SK-N-SH (cell line): ENCODE data around the gene HDAC8. TPM values are rescaled to one million over a fixed set of nuclear protein-coding genes. Genes with fewer than 3 reads are reported as not detected.

ENCODE experiments used
- CTCF ChIA-PET: fragments of 300-600, 350-600 bp; formaldehyde crosslinking; extraction: SDS; loops from one replicate; lab custom pipeline; 2021; lab: Yijun Ruan, JAX
- POLR2A ChIA-PET: fragments of 350-600 bp; sonication (Branson Sonifier 250); formaldehyde crosslinking; extraction: SDS; loops from one replicate; lab custom pipeline; 2020; ENCODE audit warnings: antibody characterized with exemption, inconsistent platforms; lab: Yijun Ruan, JAX
- DNase-seq: peaks from one replicate; pipeline ENCODE4 v3.0.0; 2012
- H2AFZ ChIP-seq: fragments of 200-600 bp; sonication (generic); 2 replicates; pipeline ENCODE4 v1.8.1; 2016; ENCODE audit warnings: antibody characterized with exemption, mild to moderate bottlenecking, low read depth
- H3F3A ChIP-seq: fragments of 200-600 bp; sonication (generic); replicated peaks from 2 replicates; pipeline ENCODE3; 2016; ENCODE audit warnings: antibody characterized with exemption, mild to moderate bottlenecking; ENCODE audit not compliant: insufficient read depth
- H3K27ac ChIP-seq, 2 experiments: fragments of 200-500 bp in 1 of 2; fragments of 200-600 bp in 1 of 2; sonication (Bioruptor generic) in 1 of 2; sonication (generic), shearing (Covaris generic) in 1 of 2; 2 replicates each; pipeline versions ENCODE4 v1.5.1 to v1.6.1; 2014 to 2016; ENCODE audit warnings: low read depth in 2 of 2, inconsistent platforms in 1 of 2, low read length in 1 of 2, mild to moderate bottlenecking in 1 of 2, mixed read lengths in 1 of 2
- H3K27me3 ChIP-seq: fragments of 200-600 bp; sonication (generic), shearing (Covaris generic); 2 replicates; pipeline ENCODE4 v1.6.1; 2016; ENCODE audit warnings: mixed run types; ENCODE audit not compliant: insufficient read depth
- H3K36me3 ChIP-seq, 2 experiments: fragments of 200-500 bp in 1 of 2; fragments of 200-600 bp in 1 of 2; sonication (Bioruptor generic) in 1 of 2; sonication (generic) in 1 of 2; replicated peaks in 1 of 2; 2 replicates each; pipeline versions ENCODE3 to v1.5.1; 2014 to 2016; ENCODE audit warnings: low read length in 1 of 2, mild to moderate bottlenecking in 1 of 2; ENCODE audit not compliant: insufficient read depth in 2 of 2, control insufficient read depth in 1 of 2
- H3K4me1 ChIP-seq, 2 experiments: fragments of 200-500 bp in 1 of 2; fragments of 200-600 bp in 1 of 2; sonication (Bioruptor generic) in 1 of 2; sonication (generic), shearing (Covaris generic) in 1 of 2; 2 replicates each; pipeline versions ENCODE4 v1.5.1 to v1.6.1; 2014 to 2016; ENCODE audit warnings: low read depth in 1 of 2, low read length in 1 of 2, mixed run types in 1 of 2; ENCODE audit not compliant: insufficient read depth in 2 of 2, control insufficient read depth in 1 of 2
- H3K4me2 ChIP-seq: fragments of 200-600 bp; sonication (generic), shearing (Covaris generic); 2 replicates; pipeline ENCODE4 v1.6.1; 2017; ENCODE audit warnings: mixed run types
- H3K4me3 ChIP-seq, 2 experiments: fragments of 200-500 bp in 1 of 2; fragments of 200-600 bp in 1 of 2; sonication (Bioruptor generic) in 1 of 2; sonication (generic), shearing (Covaris generic) in 1 of 2; 2 replicates each; pipeline versions ENCODE4 v1.5.1 to v1.8.1; 2014 to 2016; ENCODE audit warnings: low read depth in 2 of 2, inconsistent platforms in 1 of 2, low read length in 1 of 2, mild to moderate bottlenecking in 1 of 2, mixed read lengths in 1 of 2, moderate library complexity in 1 of 2
- H3K79me2 ChIP-seq: fragments of 200-600 bp; sonication (generic); 2 replicates; pipeline ENCODE4 v1.8.1; 2017; ENCODE audit warnings: mild to moderate bottlenecking; ENCODE audit not compliant: insufficient read depth
- H3K9ac ChIP-seq: fragments of 200-600 bp; sonication (generic); 2 replicates; pipeline ENCODE4 v1.6.1; 2017; ENCODE audit warnings: mixed run types
- H3K9me2 ChIP-seq: fragments of 200-600 bp; sonication (generic); 2 replicates; pipeline ENCODE4 v1.6.1; 2017; ENCODE audit warnings: mixed run types
- H3K9me3 ChIP-seq: fragments of 200-600 bp; sonication (generic); 2 replicates; pipeline ENCODE4 v1.6.1; 2017; ENCODE audit warnings: mixed run types, mild to moderate bottlenecking, moderate library complexity
- H4K20me1 ChIP-seq: fragments of 200-600 bp; sonication (generic); 2 replicates; pipeline ENCODE4 v1.6.1; 2017; ENCODE audit warnings: mild to moderate bottlenecking, mixed run types; ENCODE audit not compliant: insufficient read depth
- ELF1 ChIP-seq: IDR thresholded peaks from 2 replicates; pipeline ENCODE4 v1.4.0; 2012
- EP300 ChIP-seq, 2 experiments: IDR thresholded peaks; 2 replicates each; pipeline versions ENCODE4 v1.4.0 to v1.6.1; 2012; ENCODE audit warnings: borderline replicate concordance in 1 of 2, low read depth in 1 of 2, low read length in 1 of 2
- EZH2phosphoT487 ChIP-seq: fragments of 200-600 bp; sonication (generic); IDR thresholded peaks from 2 replicates; pipeline ENCODE4 v1.6.1; 2017; ENCODE audit warnings: low read depth, mixed run types, mild to moderate bottlenecking, antibody characterized with exemption, moderate library complexity, borderline replicate concordance
- FOXJ3 ChIP-seq: sonication (generic); formaldehyde crosslinking; IDR thresholded peaks from 2 replicates; pipeline ENCODE4 v1.5.1; 2020; ENCODE audit warnings: mild to moderate bottlenecking, missing genetic modification reagents
- GATA2 ChIP-seq: sonication (generic); formaldehyde crosslinking; IDR thresholded peaks from 2 replicates; pipeline ENCODE4 v1.5.0; 2020; ENCODE audit warnings: mild to moderate bottlenecking, missing genetic modification reagents
- IRF3 ChIP-seq: fragments of 150-350 bp; IDR thresholded peaks from 2 replicates; pipeline ENCODE4 v1.6.1; 2016; ENCODE audit warnings: mild to moderate bottlenecking, low read depth, low read length
- NFIC ChIP-seq: IDR thresholded peaks from 2 replicates; pipeline ENCODE4 v1.4.0; 2012; ENCODE audit warnings: borderline replicate concordance
- POLR2AphosphoS5 ChIP-seq: IDR thresholded peaks from 2 replicates; pipeline ENCODE4 v1.6.1; 2012; ENCODE audit warnings: low read depth, low read length
- RFX5 ChIP-seq: IDR thresholded peaks from 2 replicates; pipeline ENCODE4 v1.6.1; 2012; ENCODE audit warnings: mild to moderate bottlenecking, improper control_type of control experiment, low read length
- TAF1 ChIP-seq: IDR thresholded peaks from 2 replicates; pipeline ENCODE4 v1.6.1; 2012; ENCODE audit warnings: low read depth, mild to moderate bottlenecking, low read length, moderate library complexity, borderline replicate concordance
- TCF12 ChIP-seq: IDR thresholded peaks from 2 replicates; pipeline ENCODE4 v1.4.0; 2012
- TEAD4 ChIP-seq: IDR thresholded peaks from 2 replicates; pipeline ENCODE4 v1.4.0; 2012; ENCODE audit warnings: mild to moderate bottlenecking, borderline replicate concordance; ENCODE audit not compliant: insufficient read depth
- USF1 ChIP-seq: IDR thresholded peaks from 2 replicates; pipeline ENCODE4 v1.4.0; 2012; ENCODE audit warnings: low read depth, borderline replicate concordance
- USF2 ChIP-seq: fragments of 150-350 bp; IDR thresholded peaks from 2 replicates; pipeline ENCODE4 v1.6.1; 2017; ENCODE audit warnings: antibody characterized with exemption, low read length, low read depth, borderline replicate concordance
- YY1 ChIP-seq: IDR thresholded peaks from 2 replicates; pipeline ENCODE4 v1.4.0; 2012; ENCODE audit warnings: low read depth, mild to moderate bottlenecking
- WGBS: methylation state at CpG from one replicate; pipeline ENCODE4 v1.1.6; 2017; ENCODE audit warnings: low lambda C conversion rate; 5-methylcytosine and 5-hydroxymethylcytosine counted together
- polyA plus RNA-seq, 3 experiments: library from polyadenylated mRNA; depleted of rRNA; stranded (reverse); fragments of >200 nt; gene quantifications; 2 replicates each; pipeline ENCODE4 v1.2.3, GENCODE V29; 2012

The HDAC8 gene
- polyA plus RNA-seq, 1 of the 3 experiments (the other 2 are of a cell fraction): 30.6 TPM

GRCh38 chrX:72436010-72436409 is 136.6 kb downstream of the HDAC8 start (continued):
- no peak for TF ChIP-seq TAF1
- no peak for TF ChIP-seq GATA2 (CRISPR knock-in tag)

- Histone ChIP-seq H3K79me2 (no peaks in the 10 kb centered on the region), H3K27ac (no peak overlapping the region), H3K36me3 (peaks cover 20 to 40% of the 10 kb centered on the region in 2 experiments), H3K27me3 (no peaks in the 10 kb centered on the region), H3K9me3 (no peaks in the 10 kb centered on the region), H3K4me1 (no peaks in the 10 kb centered on the region), H3K4me2 (no peak overlapping the region), H4K20me1 (no peaks in the 10 kb centered on the region), H3F3A (no peaks in the 10 kb centered on the region), H2AFZ (no peak overlapping the region), H3K9ac (no peak overlapping the region), H3K4me3 (no peak overlapping the region), H3K9me2 (no peaks in the 10 kb centered on the region)
- DNase-seq: no peak
- ChIA-PET POLR2A (no interaction called here), CTCF (no interaction called here)
- WGBS: 96% methylated on average over 4 of the region's 4 CpGs
- TF ChIP-seq IRF3 (no peak), YY1 (no peak), FOXJ3 (CRISPR knock-in tag) (no peak), RFX5 (no peak), USF2 (no peak), POLR2AphosphoS5 (no peak), EZH2phosphoT487 (no peak), USF1 (no peak), NFIC (no peak), TCF12 (no peak), TEAD4 (no peak), EP300 (IDR thresholded peaks at IDR 0.05; ENCODE audit: borderline replicate concordance in 1 of 2, low read depth in 1 of 2, low read length in 1 of 2) (no peak), ELF1 (no peak)
These were observed 142.2 kb downstream of the HDAC8 start for GRCh38 chrX:72430405-72430968.
